HT1080 (cell line): ENCODE data around the gene EEF2. TPM values are rescaled to one million over a fixed set of nuclear protein-coding genes. Genes with fewer than 3 reads are reported as not detected.
A peak's percentile ranks its signal among the peaks of the same experiment; 100 is the strongest.

Source experiments
- DNase-seq: peaks from one replicate; pipeline ENCODE4 v3.0.0-alpha.2; 2015; ENCODE audit warnings: low read depth
- total RNA-seq: library from RNA; depleted of rRNA; stranded (reverse); fragments of >200 nt; shearing (Covaris generic); gene quantifications from 2 replicates; pipeline ENCODE4 v1.2.3, GENCODE V29; 2014

EEF2 gene
- total RNA-seq, 1 experiment from 2014 or later, result 1,397 TPM

GRCh38 chr19:3986260-3987041 lies 1.2 kb upstream of the EEF2 start:
- peak; percentile 50 for DNase-seq

- DNase-seq, result no peak
Observed at GRCh38 chr19:3985643-3986259, 488 bp upstream of the EEF2 start.

- DNase-seq, result no peak
Observed at GRCh38 chr19:3984584-3984907, 717 bp downstream of the EEF2 start.

DNA sequence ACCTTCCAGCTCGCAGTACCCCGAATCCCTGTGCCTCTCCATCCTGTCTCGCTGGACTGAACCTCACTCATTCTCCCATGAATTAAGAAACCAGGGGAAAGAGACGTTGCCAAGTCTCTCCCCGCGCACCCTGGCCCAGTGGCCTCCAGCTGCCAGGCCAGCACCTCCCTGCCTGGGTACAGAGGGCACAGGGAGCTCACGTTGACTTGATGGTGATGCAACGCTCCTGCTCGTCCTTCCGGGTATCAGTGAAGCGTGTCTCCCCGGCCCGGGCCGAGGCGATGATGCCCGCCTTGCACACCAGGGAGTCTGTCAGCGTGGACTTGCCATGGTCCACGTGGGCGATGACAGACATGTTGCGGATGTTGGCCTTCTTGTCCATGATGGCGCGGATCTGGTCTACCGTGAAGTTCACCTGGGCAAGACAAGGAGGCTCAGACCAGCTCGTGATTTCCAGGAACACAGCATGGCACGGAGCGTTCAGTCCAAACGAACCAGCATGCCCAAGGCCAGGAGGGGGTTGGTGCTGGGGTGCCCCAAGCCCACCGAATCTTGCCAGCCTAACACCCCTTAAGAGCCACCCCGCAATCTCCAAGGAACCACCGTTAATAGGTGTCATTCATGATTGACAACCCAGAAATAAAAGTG lies 1.2 kb downstream of the EEF2 start:
- no peak for DNase-seq

DNA sequence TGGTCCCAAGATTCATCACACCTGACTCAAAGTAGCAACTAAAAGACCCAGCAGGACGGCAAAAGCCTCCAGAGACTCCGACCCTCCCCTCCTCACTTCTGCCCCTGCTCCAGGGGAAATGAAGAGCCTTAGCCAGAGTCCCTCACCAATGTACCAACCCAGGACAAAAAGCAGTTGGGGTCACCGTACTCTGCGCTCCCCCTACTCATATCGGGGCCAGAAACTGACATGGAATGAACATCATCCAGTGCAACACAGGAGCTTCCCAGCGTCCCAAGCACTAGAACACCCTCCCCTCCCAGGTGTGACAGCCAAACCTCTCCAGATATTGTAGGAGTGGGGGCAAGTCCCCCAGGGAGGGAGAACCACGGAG lies 1.7 kb downstream of the EEF2 start:
- DNase-seq, result no peak

- peak; percentile 70 for DNase-seq
Observed at GRCh38 chr19:3982701-3983541, 2.3 kb downstream of the EEF2 start.

GRCh38 chr19:3981736-3982681 lies 3.3 kb downstream of the EEF2 start:
- no peak for DNase-seq

DNA sequence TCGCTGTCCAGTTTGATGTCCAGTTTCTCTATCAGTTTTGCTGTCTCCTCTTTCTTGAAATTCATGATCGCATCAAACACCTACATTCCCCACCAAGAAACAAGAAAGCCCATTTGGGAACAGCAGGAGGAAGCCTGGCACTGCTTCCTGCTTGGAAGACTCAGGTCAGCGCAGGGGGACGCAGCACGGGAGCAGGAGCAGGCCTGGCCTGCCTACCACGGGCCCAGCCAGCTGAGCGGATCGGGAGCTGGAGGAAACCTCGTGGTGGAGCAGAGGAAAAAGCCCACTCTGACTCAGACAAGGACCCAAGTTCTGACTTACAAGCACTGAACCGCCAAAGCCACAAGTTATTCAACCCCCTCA lies 3.9 kb downstream of the EEF2 start:
- no peak for DNase-seq

DNA sequence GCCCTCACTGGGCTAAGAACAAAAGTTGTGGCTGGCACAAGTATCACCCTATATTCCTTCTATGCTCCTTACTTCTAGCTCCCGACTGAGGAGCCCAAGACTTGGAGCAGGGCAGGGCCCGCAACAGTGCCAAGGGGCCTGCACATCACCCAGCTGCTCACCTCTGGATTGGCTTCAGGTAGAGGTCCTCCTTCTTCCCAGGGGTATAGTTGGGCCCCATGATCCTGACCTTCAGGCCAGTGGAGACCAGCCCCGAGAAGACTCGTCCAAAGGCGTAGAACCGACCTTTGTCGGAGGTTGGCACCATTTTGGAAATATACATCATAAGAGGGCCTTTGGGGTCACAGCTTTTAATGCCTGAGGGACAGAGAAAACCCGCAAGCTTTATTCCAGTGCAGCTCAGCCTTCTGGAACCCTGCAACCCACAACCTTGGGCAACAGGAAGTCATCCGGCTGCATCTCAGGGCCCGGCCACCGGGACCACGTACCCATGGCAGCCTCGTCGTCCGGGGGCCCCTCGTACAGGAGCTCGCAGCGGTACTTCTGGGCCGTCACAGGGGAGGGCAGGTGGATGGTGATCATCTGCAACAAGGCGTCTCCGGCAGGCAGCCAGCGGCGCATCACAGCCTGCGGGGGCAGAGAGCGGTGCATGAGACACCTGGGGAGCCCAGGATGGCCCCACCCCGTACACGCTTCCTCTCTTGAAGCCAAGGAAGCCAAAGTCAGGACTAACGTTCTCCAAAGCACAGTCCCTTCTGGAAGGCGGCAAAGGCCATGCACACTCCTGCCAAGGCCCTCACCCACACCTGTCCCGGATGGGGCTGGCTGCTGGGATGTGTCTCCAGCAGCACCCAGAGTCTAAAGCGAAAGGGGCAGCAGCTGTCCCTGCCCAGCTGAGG lies 4.7 kb downstream of the EEF2 start:
- no peak for DNase-seq

- DNase-seq, result no peak
Observed at GRCh38 chr19:3979674-3980352, 5.5 kb downstream of the EEF2 start.

DNA sequence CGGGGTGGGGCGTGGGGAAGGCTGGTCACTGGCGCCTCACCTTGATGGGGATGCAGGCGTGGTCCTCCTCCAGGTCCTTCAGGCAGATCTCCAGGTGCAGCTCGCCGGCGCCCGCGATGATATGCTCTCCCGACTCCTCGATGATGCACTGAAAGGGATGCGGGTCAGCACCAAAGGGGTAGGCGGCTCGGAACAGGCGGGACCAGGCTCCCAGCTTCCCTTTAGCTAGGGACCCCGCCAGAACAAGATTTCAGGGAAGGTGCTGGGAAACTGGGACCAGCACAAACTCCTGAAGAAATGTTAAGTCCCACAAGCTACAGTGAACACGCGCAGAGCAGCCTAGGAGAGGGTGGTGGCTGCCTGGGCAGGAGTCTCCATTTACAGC lies 6.0 kb downstream of the EEF2 start:
- DNase-seq, result no peak

GRCh38 chr19:3978145-3978544 lies 7.1 kb downstream of the EEF2 start:
- no peak for DNase-seq

DNA sequence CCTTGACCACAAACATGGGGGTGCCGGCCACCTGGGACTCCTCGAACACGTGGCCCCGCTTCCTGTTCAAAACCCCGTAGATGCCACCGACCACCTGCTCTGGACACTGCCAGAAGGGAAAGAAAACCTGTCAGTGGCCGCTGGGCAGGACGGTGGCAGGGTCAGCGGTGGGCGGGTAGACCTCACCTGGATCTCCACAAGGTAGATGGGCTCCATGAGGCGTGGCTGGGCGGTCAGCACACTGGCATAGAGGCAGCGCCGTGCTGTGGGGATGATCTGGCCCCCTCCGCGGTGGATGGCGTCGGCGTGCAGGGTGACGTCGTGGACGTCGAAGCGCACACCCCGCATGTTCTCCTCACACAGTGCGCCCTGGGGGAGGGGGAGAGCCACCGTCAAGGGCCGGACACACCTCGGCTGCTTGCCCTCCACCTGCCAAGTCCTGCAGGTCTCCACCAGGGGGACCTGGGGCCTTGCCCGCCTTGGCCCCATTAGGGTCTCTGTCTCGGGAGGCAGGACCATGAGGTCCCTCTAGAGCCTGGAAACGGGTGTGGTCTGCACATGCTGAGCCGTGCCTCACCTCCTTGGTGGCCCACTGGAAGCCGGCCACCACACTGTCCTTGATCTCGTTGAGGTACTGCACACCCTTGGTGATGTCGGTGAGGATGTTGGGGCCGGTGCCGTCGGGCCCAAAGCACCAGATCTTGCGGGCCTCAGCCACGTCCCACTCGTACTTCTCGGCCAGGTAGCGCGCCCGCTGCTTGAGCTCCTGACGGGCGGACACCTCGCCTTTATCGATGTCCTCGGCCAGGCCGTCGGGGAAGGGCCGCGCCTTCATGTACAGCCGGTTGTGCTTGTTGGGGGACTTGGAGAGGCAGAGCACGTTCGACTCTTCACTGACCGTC lies 7.8 kb downstream of the EEF2 start:
- DNase-seq, result no peak

DNA sequence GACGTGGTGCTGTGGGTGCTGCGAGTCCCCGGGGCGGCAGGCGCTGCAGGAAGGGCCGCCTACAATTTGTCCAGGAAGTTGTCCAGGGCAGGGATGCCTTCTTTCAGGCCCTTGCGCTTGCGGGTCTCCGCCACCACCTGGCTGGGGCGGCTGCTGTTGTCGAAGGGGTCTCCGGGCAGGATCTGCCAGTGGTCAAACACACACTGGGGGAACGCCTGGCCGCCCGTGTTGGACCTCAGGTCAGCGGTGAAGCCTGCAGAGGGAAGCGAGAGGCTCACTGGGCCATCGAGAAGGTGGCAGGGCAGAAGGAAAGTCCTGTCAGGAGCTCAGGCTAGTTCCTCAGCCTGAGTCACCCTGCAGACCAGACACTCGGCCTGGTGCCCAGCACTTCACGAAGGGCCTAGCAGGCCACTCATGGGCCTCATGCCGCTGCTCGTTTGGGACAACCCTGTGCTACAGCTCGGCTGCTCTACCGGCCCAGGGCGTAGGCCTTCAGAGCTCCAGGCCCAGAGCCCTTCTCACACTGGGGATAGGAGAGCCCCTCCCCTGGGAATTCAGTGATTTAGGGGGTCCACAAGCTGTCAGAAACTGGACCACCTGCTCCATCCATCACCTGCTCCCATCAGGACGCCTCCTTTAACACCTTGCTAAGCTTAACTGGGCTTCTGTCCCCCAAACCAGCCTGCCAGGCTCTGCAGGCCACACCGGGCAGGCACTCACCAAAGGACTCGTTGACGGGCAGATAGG lies 8.6 kb downstream of the EEF2 start:
- no peak for DNase-seq

GRCh38 chr19:3975637-3976087 lies 9.6 kb downstream of the EEF2 start:
- DNase-seq, result no peak

DNA sequence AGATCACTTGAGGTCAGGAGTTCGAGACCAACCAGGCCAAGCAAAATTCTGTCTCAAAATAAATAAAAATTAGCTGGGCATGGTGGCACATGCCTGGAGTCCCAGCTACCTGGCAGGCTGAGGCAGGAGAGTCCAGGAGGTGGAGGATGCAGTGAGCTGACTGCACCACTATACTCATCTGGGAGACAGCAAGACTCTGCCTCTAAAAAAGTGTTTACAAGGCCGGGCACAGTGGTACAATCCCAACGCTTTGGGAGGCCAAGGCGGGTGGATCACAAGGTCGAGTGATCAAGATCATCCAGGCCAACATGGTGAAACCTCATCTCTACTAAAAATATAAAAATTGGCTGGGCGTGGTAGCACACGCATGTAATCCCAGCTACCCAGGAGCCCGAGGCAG lies 10.1 kb downstream of the EEF2 start:
- DNase-seq, result no peak
